OCI-LY1 (cell line): ENCODE data around the gene PNPLA8.

Source experiments
- CTCF ChIP-seq: fragments of 200-600 bp; sonication (generic), shearing (Covaris generic); IDR thresholded peaks from 2 replicates; pipeline ENCODE4 v1.5.1; 2017; ENCODE audit warnings: mild to moderate bottlenecking, antibody characterized with exemption, low read length, moderate library complexity, mixed read lengths
- EZH2 ChIP-seq: fragments of 200-600 bp; sonication (generic), shearing (Covaris generic); IDR thresholded peaks from 2 replicates; pipeline ENCODE4 v1.8.0; 2017; ENCODE audit warnings: borderline replicate concordance, mixed run types, mild to moderate bottlenecking, antibody characterized with exemption, low read length, moderate library complexity, mixed read lengths

DNA sequence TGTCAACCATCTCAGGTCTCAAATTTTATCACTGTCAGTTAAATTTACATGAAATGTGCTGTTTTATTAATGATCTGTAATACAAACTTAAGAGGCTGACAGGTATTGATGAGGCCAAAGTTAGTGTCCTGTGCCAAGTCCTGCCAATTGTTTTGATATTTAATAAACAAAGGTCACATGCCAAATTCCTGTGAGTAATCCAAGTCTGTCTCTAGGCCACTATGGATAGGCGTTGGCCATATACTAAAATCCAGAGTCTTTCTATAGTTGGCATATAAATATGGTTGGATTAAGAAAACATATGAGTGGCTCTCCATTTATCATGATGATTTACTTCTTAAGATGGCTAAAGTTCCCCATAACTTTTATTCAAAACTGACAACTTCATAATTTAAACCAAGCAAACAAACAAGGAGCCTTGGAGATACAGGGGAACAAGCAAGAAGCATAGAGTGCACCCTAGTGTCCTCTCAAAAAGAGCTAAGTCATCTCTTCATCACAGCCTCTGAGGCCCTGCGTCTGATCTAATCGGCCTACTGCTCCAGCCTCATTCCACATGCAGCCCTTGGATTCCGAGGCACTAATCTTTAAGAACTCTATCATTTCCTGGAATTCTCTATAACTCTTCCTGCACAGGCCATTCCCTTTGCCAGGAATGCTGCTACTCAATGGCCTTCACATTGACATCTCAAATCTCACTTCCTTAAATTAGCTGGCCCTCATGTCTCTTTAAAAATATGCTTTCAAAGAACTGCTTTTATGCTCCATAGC, 37.0 kb downstream of the PNPLA8 start:
- TF ChIP-seq CTCF (no peak), EZH2 (no peak)
